HepG2 (cell line): ENCODE measurements around the gene TRIM62. TPM values are rescaled to one million over a fixed set of nuclear protein-coding genes. Genes with fewer than 3 reads are reported as not detected.
A peak's percentile ranks its signal among the peaks of the same experiment; 100 is the strongest.

ENCODE experiments used
- BRCA1 ChIP-seq: sonication (generic); formaldehyde crosslinking; IDR thresholded peaks from 2 replicates; pipeline ENCODE4 v1.4.0; 2020; ENCODE audit warnings: missing genetic modification reagents
- ERF ChIP-seq: IDR thresholded peaks from 2 replicates; pipeline ENCODE4 v1.6.1; 2018; ENCODE audit warnings: missing biosample characterization, missing genetic modification reagents
- JUND ChIP-seq: sonication (generic); formaldehyde crosslinking; IDR thresholded peaks from 2 replicates; pipeline ENCODE4 v1.8.0; 2022; ENCODE audit warnings: mild to moderate bottlenecking, missing genetic modification reagents
- KDM2A ChIP-seq: sonication (generic); formaldehyde crosslinking; IDR thresholded peaks from 2 replicates; pipeline ENCODE4 v1.4.0; 2020; ENCODE audit warnings: low read depth, missing genetic modification reagents, borderline replicate concordance
- NFIB ChIP-seq: sonication (generic); formaldehyde crosslinking; IDR thresholded peaks from 2 replicates; pipeline ENCODE4 v1.9.0; 2021; ENCODE audit warnings: missing genetic modification reagents, mild to moderate bottlenecking, borderline replicate concordance
- NFKBIZ ChIP-seq: IDR thresholded peaks from 2 replicates; pipeline ENCODE4 v1.6.1; 2018; ENCODE audit warnings: missing genetic modification reagents, missing compliant biosample characterization
- PHF21A ChIP-seq: sonication (generic); formaldehyde crosslinking; IDR thresholded peaks from 2 replicates; pipeline ENCODE4 v1.5.0; 2020; ENCODE audit warnings: mild to moderate bottlenecking, missing genetic modification reagents
- RARA ChIP-seq: IDR thresholded peaks from 2 replicates; pipeline ENCODE4 v1.6.1; 2016; ENCODE audit warnings: missing genetic modification reagents, missing compliant biosample characterization
- RNF2 ChIP-seq: fragments of 450-650 bp; conservative IDR thresholded peaks from 2 replicates; pipeline ENCODE4 v1.6.1; 2016; ENCODE audit warnings: low read depth
- SMYD3 ChIP-seq: sonication (generic); formaldehyde crosslinking; IDR thresholded peaks from 2 replicates; pipeline ENCODE4 v1.8.1; 2023; ENCODE audit warnings: mild to moderate bottlenecking, missing genetic modification reagents
- SP4 ChIP-seq: sonication (generic); formaldehyde crosslinking; IDR thresholded peaks from 2 replicates; pipeline ENCODE4 v1.8.1; 2023; ENCODE audit warnings: mild to moderate bottlenecking, missing genetic modification reagents
- TMF1 ChIP-seq: sonication (generic); formaldehyde crosslinking; IDR thresholded peaks from 2 replicates; pipeline ENCODE4 v1.8.1; 2022; ENCODE audit warnings: low read depth, missing genetic modification reagents
- XRCC5 ChIP-seq: fragments of 200-400 bp; formaldehyde crosslinking; optimal IDR thresholded peaks from 2 replicates; pipeline ENCODE3; 2017; ENCODE audit warnings: mild to moderate bottlenecking, low read length
- ZBTB7A ChIP-seq: sonication (generic); formaldehyde crosslinking; IDR thresholded peaks from 2 replicates; pipeline ENCODE4 v1.8.0; 2022; ENCODE audit warnings: mild to moderate bottlenecking, missing genetic modification reagents
- ZNF136 ChIP-seq: sonication (generic); formaldehyde crosslinking; IDR thresholded peaks from 2 replicates; pipeline ENCODE4 v1.8.1; 2022; ENCODE audit warnings: low read depth, mild to moderate bottlenecking, moderate library complexity, missing genetic modification reagents
- ZNF430 ChIP-seq: sonication (generic); formaldehyde crosslinking; IDR thresholded peaks from 2 replicates; pipeline ENCODE4 v1.9.0; 2021; ENCODE audit warnings: mild to moderate bottlenecking, missing genetic modification reagents
- ZNF510 ChIP-seq: sonication (generic); formaldehyde crosslinking; IDR thresholded peaks from 2 replicates; pipeline ENCODE4 v1.4.0; 2020; ENCODE audit warnings: low read depth, mild to moderate bottlenecking, missing genetic modification reagents
- polyA plus RNA-seq, 8 experiments: library from polyadenylated mRNA; depleted of rRNA in 3 of 8; stranded (reverse) in 7 of 8; unstranded in 1 of 8; fragments of >200 nt; fragmentation: Illumina TruSeq in 4 of 8; extraction: Trizol in 4 of 8; gene quantifications; 2 replicates each; pipeline versions ENCODE4 v1.2.1 to v1.2.3, GENCODE V29; 2011 to 2016; ENCODE audit warnings: low read depth in 4 of 8, missing spikeins in 1 of 8, mixed read lengths in 1 of 8; ENCODE audit not compliant: insufficient read depth in 1 of 8
- total RNA-seq, 5 experiments: library from RNA; depleted of rRNA; stranded (reverse); fragments of >200 nt; fragmentation: Illumina TruSeq; extraction: Trizol; gene quantifications; 2 replicates each; pipeline ENCODE4 v1.2.3, GENCODE V29; 2016; ENCODE audit warnings: low read depth in 1 of 5
- TF ChIP-seq, protein P1 (sequence below): sonication (generic); formaldehyde crosslinking; IDR thresholded peaks from 2 replicates; pipeline ENCODE4 v1.4.0; 2020; ENCODE audit warnings: missing genetic modification reagents
- TF ChIP-seq, protein P2 (sequence below): sonication (generic); formaldehyde crosslinking; IDR thresholded peaks from 2 replicates; pipeline ENCODE4 v1.8.0; 2022; ENCODE audit warnings: missing genetic modification reagents, mild to moderate bottlenecking, borderline replicate concordance
- TF ChIP-seq, protein P3 (sequence below): sonication (generic); formaldehyde crosslinking; IDR thresholded peaks from 2 replicates; pipeline ENCODE4 v1.8.0; 2022; ENCODE audit warnings: missing genetic modification reagents, low read depth, mild to moderate bottlenecking, borderline replicate concordance
- TF ChIP-seq, protein P4 (sequence below): IDR thresholded peaks from 2 replicates; pipeline ENCODE4 v1.6.1; 2012; ENCODE audit warnings: inconsistent platforms
- TF ChIP-seq, protein P5 (sequence below): sonication (generic); formaldehyde crosslinking; IDR thresholded peaks from 2 replicates; pipeline ENCODE4 v1.8.0; 2022; ENCODE audit warnings: mild to moderate bottlenecking, missing genetic modification reagents, moderate library complexity
- TF ChIP-seq, protein P6 (sequence below): sonication (generic); formaldehyde crosslinking; IDR thresholded peaks from 2 replicates; pipeline ENCODE4 v1.5.0; 2020; ENCODE audit warnings: missing genetic modification reagents

TRIM62 gene
- total and polyA plus RNA-seq, 2 of the 13 experiments (the other 11 are each of a cell fraction or from before 2014, with no cell fraction given): 0.53 to 0.57 TPM

DNA sequence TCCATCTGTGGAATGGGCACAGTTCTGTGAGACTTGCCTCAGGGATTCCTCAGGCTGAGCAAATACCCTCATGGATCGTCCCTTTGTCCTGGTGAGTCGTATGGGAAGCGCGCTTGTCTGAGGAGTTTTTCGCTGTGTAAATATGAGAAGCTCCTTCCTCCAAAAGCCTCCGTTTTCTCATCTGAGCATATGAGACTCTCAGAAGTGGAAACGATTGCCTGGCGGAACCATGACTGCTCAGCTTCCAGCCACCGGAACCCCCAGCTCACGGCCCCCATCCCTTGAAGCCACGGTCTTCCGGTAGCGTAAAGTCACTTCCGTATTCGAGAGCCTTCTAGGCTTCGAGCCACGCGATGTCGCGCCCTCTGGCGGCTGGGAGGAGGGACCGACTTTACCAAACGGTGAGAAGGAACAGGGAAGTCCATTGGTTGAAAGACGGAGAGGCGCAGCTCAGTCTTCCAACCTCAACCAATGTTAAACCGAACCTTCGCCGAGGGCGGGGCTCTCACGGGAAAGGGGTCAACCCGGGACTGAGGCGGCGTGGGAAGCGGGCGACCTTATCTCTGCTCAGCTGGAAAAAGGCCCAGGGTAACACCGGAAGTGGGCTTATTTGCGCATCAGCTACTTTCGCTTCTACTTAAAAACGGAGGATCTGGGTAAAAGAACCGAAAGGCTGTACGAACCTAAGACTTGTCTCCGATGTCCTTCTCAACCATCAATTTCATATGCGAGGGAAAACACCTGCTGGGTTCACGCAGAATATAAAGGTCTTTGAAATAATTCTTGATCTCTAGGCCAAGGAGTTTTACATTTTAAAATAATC, 54.6 kb downstream of the TRIM62 start (continued):
- TF ChIP-seq, protein P1, sequence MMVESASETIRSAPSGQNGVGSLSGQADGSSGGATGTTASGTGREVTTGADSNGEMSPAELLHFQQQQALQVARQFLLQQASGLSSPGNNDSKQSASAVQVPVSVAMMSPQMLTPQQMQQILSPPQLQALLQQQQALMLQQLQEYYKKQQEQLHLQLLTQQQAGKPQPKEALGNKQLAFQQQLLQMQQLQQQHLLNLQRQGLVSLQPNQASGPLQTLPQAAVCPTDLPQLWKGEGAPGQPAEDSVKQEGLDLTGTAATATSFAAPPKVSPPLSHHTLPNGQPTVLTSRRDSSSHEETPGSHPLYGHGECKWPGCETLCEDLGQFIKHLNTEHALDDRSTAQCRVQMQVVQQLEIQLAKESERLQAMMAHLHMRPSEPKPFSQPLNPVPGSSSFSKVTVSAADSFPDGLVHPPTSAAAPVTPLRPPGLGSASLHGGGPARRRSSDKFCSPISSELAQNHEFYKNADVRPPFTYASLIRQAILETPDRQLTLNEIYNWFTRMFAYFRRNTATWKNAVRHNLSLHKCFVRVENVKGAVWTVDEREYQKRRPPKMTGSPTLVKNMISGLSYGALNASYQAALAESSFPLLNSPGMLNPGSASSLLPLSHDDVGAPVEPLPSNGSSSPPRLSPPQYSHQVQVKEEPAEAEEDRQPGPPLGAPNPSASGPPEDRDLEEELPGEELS (CRISPR knock-in tag): 0 out of 2 replicates have a peak, but pooled peaks have one; percentile 39
- TF ChIP-seq, protein P2, sequence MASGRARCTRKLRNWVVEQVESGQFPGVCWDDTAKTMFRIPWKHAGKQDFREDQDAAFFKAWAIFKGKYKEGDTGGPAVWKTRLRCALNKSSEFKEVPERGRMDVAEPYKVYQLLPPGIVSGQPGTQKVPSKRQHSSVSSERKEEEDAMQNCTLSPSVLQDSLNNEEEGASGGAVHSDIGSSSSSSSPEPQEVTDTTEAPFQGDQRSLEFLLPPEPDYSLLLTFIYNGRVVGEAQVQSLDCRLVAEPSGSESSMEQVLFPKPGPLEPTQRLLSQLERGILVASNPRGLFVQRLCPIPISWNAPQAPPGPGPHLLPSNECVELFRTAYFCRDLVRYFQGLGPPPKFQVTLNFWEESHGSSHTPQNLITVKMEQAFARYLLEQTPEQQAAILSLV: peak; percentile 81
- TF ChIP-seq, protein P3, sequence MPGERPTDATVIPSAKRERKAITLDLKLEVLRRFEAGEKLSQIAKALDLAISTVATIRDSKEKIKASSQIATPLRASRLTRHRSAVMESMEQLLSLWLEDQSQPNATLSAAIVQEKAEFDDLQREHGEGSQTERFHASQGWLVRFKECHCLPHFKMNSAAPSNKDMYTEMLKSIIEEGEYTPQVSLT (CRISPR knock-in tag): no peak
- TF ChIP-seq NFIB (CRISPR knock-in tag) (no peak), PHF21A (peak; percentile 93), ZNF430 (CRISPR knock-in tag) (peak; percentile 45; the same call in 1 of the 2 replicates), TMF1 (CRISPR knock-in tag) (no peak), RARA (CRISPR knock-in tag) (peak; percentile 57; the same call in 1 of the 2 replicates), ZNF510 (CRISPR knock-in tag) (peak; percentile 65; the same call in 1 of the 2 replicates), RNF2 (peak; percentile 67; the same call in 1 of the 2 replicates), ZNF136 (peak; percentile 87; the same call in 1 of the 2 replicates), JUND (CRISPR knock-in tag) (peak; percentile 28), SMYD3 (CRISPR knock-in tag) (0 out of 2 replicates have a peak, but pooled peaks have one; percentile 42), SP4 (CRISPR knock-in tag) (peak; percentile 68; the same call in 1 of the 2 replicates), KDM2A (CRISPR knock-in tag) (peak; percentile 93), ERF (CRISPR knock-in tag) (peak; percentile 95), XRCC5 (peak; percentile 99), NFKBIZ (CRISPR knock-in tag) (peak; percentile 68; the same call in 1 of the 2 replicates), BRCA1 (CRISPR knock-in tag) (peak; percentile 41), ZBTB7A (no peak)
- TF ChIP-seq, protein P4, sequence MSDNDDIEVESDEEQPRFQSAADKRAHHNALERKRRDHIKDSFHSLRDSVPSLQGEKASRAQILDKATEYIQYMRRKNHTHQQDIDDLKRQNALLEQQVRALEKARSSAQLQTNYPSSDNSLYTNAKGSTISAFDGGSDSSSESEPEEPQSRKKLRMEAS: peak; percentile 92
- TF ChIP-seq, protein P5, sequence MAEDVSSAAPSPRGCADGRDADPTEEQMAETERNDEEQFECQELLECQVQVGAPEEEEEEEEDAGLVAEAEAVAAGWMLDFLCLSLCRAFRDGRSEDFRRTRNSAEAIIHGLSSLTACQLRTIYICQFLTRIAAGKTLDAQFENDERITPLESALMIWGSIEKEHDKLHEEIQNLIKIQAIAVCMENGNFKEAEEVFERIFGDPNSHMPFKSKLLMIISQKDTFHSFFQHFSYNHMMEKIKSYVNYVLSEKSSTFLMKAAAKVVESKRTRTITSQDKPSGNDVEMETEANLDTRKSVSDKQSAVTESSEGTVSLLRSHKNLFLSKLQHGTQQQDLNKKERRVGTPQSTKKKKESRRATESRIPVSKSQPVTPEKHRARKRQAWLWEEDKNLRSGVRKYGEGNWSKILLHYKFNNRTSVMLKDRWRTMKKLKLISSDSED (CRISPR knock-in tag): no peak
- TF ChIP-seq, protein P6, sequence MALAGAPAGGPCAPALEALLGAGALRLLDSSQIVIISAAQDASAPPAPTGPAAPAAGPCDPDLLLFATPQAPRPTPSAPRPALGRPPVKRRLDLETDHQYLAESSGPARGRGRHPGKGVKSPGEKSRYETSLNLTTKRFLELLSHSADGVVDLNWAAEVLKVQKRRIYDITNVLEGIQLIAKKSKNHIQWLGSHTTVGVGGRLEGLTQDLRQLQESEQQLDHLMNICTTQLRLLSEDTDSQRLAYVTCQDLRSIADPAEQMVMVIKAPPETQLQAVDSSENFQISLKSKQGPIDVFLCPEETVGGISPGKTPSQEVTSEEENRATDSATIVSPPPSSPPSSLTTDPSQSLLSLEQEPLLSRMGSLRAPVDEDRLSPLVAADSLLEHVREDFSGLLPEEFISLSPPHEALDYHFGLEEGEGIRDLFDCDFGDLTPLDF (CRISPR knock-in tag): peak; percentile 52; the same call in 1 of the 2 replicates
